H54 (cell line): ENCODE results near the gene COL23A1.
A peak's percentile ranks its signal among the peaks of the same experiment; 100 is the strongest.

Experiments used
- DNase-seq: peaks from one replicate; pipeline ENCODE4 v3.0.0; 2011; ENCODE audit warnings: low spot score, mixed read lengths; ENCODE audit not compliant: insufficient read length
- FAIRE-seq: peaks from 3 replicates; lab custom pipeline; 2011; peaks lifted over from hg19 to GRCh38; lab: Jason Lieb, UNC
- POLR2A ChIP-seq: IDR thresholded peaks from 2 replicates; pipeline ENCODE4 v1.6.1; 2011; ENCODE audit warnings: low read depth, mild to moderate bottlenecking, low read length

Gene COL23A1

DNA sequence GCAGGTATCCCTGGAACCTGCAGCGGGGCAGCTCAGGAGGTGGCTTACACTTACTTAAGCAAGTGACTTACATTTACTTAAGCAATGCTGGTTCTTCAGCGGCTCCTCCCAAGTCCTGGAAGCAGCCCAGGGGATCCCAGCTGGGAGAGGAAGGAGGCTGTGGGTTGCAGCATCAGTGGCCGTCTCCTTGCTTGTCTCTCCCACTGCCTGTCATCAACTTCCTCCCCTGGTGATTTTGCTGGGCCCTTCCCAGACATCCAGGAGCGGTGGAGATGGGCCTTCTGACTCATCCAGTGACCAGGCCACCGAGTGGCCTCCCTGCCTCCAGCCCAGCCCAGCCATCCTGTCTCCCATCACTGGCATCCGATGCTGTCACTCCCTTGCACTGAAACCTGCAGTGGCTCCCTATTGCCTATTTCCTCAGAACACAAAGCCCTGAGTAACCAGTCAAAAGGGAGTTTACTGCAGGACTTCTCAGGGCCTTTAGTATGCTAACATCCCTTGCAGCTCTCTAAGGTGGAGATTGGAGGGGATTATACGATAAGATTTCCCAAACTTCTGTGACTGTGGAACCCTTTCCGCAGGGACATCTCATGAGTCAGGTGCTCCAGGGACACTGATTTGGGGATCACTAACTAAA lies 201.7 kb downstream of the COL23A1 start:
- no peak for TF ChIP-seq POLR2A
- DNase-seq (peak; percentile 15), FAIRE-seq (no peak)

DNA sequence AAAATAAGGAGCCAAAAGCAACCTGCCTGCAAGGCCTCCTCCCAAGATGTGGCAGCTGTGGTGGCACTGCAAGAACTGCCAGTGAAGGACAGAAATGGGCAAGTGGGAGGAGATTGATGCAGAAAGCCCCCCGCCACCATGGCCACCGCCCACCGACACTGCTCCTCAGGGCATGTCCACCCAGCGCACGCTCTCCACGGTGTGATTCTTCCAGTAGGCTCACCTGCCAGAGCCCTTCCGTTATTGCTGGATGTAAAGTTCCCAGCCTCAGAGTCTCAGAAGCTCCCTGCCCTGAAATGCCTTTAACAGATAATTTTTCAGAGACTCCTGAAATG lies 202.4 kb downstream of the COL23A1 start:
- FAIRE-seq (no peak), DNase-seq (no peak)
- TF ChIP-seq POLR2A = no peak

DNA sequence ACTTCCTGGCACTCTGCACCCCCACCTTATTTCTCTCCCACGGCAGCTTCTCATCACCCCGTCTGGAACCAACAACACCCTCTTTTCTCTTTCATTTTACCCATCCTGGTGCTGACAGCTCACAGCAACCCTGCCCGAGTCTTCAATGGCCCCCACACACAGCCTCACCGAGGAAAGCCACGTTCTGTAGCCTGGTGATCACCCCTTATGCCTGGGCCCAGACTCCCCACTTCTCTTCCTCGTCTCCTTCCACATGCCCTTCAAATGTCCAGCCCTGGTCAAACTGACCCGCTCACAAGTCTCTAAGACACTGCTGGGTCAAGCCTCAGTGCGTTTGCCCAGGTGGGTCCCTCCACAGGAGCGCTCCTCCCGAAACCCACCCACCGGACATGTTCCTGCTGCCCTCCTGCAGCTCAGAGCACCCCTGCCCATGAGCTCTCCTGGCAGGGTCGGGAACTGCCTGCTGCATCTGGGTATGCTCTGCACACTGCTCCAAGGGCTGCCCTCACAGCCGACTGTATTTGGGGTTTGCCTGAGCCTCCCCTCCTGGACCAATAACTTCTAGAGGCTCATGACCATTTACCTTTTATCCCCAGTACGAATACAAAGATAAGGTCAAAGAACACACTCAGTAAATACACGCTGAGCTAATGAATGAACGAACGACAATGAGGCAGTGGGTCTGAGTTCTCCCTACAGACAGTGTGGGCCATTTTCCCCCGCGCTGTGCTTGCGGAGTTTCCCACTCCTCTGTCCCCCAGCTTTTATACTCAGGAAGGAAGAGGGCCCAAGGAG lies 202.9 kb downstream of the COL23A1 start:
- no peak for DNase-seq
- TF ChIP-seq POLR2A = no peak
- no peak for FAIRE-seq

DNA sequence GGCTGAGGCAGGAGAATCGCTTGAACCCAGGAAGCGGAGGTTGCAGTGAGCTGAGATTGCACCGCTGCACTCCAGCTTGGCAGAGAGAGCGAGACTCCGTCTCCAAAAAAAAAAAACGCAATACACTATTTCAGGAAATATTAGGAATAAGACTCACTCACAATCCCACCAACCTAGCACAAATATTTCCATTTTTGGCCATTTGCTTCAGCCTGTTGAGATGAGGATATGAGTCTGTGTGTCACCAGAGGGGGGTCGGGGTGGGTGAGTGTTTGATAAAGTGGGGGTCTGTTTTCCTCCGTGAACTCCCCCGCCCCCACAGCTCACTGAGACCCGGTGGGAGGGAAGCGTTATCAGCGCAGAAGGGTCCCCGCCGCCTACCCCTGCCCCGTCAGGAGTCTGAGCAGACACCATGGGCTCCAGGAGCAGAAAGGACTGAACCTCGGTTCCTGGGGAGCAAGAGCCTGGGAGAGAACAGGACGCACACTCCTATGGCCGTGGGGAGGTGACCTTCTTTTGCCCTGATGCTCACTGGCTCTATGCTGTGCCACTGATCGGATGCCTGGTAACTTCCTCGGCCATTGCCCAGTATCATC lies 203.8 kb downstream of the COL23A1 start:
- TF ChIP-seq POLR2A = no peak
- FAIRE-seq (no peak), DNase-seq (no peak)

DNA sequence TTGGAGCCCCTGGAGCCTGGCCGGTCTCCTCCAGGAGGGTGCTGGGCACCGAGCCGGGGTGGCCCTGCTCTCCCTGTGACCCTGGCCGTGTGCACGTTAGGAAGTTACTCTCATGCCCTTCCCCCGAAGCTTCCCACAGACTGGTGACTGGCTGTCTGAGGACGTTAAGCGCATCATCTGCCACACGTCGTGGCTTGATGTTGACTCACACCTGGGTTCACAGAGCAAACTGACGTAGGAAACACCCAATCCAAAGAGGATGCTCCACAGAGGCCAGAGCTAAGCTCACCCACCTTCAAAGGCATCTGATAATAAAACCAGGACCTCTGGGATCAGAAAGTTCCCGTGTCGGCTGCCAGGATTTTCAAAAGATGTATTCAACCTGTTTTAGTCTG lies 204.7 kb downstream of the COL23A1 start:
- TF ChIP-seq POLR2A = no peak
- DNase-seq (peak; percentile 31), FAIRE-seq (no peak)

DNA sequence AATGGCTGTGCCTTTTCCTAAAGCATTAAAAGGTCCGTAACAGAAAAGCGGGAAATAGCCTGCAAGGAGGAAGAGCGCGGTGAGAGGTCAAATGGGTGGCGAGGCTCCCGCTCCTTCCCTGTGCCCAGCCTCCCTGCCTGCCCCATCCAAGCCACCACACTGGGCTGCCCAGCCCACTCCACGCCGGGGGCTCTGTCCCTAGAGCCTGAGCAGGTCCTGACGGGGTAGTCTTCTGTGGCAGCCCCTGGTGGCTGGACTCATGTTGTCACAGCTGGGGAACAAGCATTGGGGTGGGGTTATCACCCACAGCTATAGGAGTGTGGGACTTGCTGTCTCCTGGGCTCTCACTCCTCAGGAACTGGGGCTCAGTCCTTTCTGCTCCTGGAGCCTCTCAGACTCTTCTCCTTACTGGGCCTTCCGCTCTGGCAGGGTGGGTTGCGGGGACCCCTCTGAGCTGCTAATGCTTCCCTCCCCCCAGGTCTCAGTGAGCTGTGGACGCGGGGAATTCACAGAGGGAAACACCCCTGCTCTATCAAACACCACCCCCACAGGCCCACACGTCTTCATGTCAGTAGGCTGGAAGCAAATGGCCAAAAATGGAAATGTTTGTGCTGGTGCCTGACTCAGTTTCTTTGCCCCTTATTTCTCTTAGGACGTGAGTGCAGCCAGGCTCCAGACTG lies 205.2 kb downstream of the COL23A1 start:
- no peak for FAIRE-seq

DNA sequence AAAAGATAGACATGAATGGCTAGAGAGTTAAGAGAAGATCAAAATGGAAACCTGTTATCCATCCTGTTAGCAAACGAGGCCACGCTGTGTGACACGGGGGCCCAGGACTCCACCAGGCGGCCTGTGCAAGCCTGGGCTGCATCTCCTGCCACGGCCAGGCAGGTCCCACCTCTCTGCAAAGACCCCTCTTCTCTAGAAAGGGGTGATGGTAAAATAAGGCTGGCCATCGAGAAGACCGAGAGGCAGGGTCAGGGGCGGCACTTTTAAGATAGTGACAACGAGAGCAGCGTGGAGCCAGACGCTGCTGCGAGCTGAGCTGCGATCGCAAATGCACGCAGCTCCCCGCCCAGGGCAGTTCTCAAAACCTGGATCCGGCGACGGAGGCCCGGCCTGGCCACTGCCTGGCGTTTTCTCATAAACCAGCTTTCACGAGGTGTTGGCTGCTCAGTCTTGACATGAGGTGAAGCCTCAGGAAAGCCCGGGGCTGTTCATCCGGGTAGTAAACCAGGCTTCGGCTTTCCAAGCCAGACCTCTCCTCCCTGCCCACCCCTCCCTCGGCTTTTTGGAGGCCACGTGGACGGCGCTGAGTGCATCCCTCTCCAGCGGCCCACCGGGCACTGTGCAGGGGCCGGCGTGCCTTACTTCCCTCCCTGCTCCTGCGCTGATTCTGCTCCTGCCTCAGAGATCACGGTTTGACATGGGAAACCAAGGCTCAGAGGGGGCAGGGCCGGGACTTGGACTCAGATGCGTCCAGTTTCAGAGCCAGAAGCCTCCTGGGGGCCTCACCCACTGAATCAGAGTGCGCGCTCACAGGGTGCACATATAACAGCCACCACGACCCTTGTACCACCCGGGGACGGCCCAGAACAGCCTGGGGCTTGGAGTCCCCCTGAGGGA lies 206.0 kb downstream of the COL23A1 start:
- FAIRE-seq = no peak
- no peak for DNase-seq
- no peak for TF ChIP-seq POLR2A

More for the DNA sequence above, 205.2 kb downstream of the COL23A1 start:
- no peak for TF ChIP-seq POLR2A
- no peak for DNase-seq

DNA sequence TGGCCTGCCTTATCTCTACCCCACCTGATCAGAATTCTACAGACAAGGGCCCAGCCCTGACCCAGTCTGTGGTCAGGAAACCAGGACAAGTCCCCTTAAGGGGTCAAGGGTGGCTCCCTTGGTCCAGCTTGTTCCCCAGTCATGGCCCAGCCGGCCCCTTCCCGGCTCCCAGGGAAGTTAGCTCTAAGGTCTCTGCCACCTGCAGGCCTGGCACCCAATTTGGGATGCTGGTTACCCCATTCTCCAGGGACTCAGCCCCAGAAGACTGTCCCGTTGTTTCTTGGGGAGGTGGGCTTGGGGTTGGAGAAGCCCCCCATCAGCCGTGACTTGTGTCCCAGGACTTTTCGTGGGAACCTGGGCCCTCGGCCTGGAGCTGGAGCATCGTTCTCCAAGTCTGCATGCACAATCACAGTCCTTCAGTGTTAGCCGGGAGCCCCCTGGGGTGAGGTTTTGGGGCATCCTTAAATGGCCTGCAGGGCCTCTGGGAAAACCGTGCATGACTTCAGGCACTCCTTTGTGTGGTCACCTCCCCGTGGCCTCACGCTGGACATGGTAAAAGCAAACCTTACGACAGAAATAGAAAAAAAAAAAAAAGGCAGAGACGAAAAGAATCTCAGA lies 206.8 kb downstream of the COL23A1 start:
- TF ChIP-seq POLR2A = no peak

DNA sequence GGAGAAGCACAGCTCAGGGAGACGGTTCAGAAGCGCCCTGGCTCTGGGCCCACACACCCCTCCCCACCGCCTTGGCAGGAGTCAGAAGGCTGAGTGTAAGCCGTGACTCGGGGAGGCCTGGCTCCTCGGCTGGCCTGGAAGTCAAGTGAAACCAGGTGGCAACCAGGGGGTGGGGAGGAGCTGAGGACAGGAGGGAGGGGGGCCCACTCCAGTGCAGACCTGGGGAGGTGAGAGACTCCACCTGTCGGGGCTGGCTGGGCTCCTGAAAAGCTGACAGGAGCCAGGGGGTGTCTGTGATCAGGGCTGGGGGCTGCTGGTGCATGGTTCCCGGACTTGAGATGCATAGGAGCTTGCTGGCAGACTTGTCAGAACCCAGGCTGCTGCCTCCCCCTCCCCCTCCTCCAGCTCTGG lies 207.4 kb downstream of the COL23A1 start:
- DNase-seq (no peak), FAIRE-seq (no peak)
- TF ChIP-seq POLR2A = no peak

More for the DNA sequence above, 206.8 kb downstream of the COL23A1 start:
- FAIRE-seq (no peak), DNase-seq (no peak)

DNA sequence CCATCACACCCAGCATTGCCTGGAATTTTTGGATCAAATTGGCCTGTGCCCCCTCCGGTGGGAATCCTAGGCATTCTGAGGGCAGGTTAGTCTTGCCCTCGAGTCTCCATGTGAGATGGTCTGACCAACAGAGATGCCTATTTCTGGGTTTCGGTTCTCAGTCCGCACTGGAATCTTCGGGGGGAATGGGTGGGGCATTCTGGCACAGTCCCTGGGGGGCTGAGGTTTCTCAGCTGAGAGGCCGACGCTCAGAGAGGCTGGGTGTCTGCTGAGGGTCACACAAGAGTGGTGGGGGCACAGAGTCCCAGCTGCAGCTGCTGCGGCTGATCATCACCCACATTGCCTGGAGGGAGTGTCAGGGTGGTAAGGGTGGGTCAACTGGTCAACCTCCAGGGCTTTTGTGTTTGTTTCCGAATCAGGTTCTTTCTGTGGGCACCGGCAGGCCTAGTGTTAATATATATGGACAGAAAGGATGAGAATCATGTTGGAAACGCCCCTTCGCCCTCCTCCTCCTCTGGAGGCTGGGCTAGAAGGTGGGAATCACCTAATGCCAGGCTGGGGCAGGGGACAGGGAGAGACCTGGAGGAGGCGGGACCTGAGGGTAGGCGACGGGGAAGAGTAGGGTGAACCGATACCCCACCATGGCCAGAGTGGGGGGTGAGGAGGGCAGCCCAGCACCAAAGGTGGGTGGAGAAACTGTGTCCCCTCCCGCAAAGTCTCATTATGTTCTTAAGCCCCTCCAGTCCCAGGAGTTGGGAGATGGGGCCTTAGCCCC lies 208.1 kb downstream of the COL23A1 start:
- FAIRE-seq = no peak
- DNase-seq = no peak
- no peak for TF ChIP-seq POLR2A

DNA sequence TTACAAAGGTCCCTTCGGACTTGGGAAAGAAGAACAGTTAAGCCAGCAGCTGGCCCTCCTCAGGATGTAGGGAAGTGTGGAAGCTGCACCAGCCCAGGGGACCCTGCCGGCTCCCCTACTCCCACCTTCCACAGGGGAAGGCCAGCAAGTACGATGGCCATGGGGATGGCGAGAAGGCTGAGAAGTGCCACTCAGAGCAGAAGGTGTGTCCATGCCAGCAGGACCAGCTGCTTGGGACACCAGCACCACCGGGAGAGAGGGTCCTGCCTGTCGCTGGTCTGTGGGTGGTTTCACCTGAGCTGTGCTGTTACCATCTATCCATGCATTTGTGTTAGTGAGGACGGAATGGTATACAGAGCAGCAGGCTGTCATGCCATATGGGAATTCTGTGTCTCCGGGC lies 209.0 kb downstream of the COL23A1 start:
- no peak for TF ChIP-seq POLR2A
- DNase-seq (no peak), FAIRE-seq (no peak)

DNA sequence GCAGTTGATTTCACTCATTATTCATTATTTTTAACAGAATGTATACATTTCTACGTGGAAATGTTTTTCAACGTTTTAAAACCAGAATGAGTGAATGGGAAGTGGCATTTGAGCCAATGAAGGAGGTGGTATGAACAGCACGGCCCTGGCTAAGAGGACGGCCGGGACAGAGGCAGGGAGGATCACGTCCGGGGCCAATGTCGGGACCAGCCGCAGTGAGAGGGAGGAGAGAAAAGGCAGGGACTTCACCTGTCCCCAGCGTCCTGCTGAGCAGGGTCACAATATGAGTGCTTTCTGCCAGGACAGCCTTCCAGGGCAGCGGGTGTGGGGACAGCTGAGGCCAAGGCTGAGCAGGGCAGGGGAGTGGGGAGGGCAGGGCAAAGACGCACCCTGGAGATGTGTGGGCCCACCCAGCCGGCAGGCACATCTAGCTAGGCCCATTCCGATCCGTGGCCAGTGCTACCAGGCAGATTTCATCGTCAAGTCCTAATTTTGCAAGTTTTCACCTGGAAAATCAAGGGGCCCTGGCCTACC lies 209.6 kb downstream of the COL23A1 start:
- no peak for DNase-seq
- no peak for FAIRE-seq
- no peak for TF ChIP-seq POLR2A
